ENCODE data around the gene TMEM25.

The TMEM25 gene

GRCh38 chr11:118521892-118522311 is 9.1 kb upstream of the TMEM25 start:
- Histone ChIP-seq H3K9me3 (ENCODE audit: control insufficient read depth, insufficient read depth, low read depth, low read length) (no peaks in the 10 kb centered on the region), H3K4me1 (ENCODE audit: control insufficient read depth, insufficient read depth, low read length) (peaks cover 1% of the 10 kb centered on the region; the same call in 1 of the 2 replicates), H3K36me3 (ENCODE audit: control insufficient read depth, insufficient read depth, low read length) (peaks cover 73% of the 10 kb centered on the region), H3K4me3 (ENCODE audit: low read depth, low read length) (no peak overlapping the region), H3K27me3 (ENCODE audit: control insufficient read depth, insufficient read depth, low read length) (no peaks in the 10 kb centered on the region), H3K27ac (ENCODE audit: low read depth, low read length) (no peak overlapping the region), H3K9ac (ENCODE audit: low read length) (no peak overlapping the region)

GRCh38 chr11:118522571-118523072 is 8.4 kb upstream of the TMEM25 start:
- Histone ChIP-seq H3K27ac (ENCODE audit: low read depth, low read length) (no peak overlapping the region), H3K9ac (ENCODE audit: low read length) (no peak overlapping the region), H3K4me1 (ENCODE audit: control insufficient read depth, insufficient read depth, low read length) (peaks cover 6% of the 10 kb centered on the region; the same call in 1 of the 2 replicates), H3K27me3 (ENCODE audit: control insufficient read depth, insufficient read depth, low read length) (no peaks in the 10 kb centered on the region), H3K36me3 (ENCODE audit: control insufficient read depth, insufficient read depth, low read length) (peaks cover 69% of the 10 kb centered on the region), H3K4me3 (ENCODE audit: low read depth, low read length) (no peak overlapping the region), H3K9me3 (ENCODE audit: control insufficient read depth, insufficient read depth, low read depth, low read length) (no peaks in the 10 kb centered on the region)

- no peaks in the 10 kb centered on the region for H3K9me3 ChIP-seq (ENCODE audit: control insufficient read depth, insufficient read depth, low read depth, low read length)
- H3K36me3 ChIP-seq (ENCODE audit: control insufficient read depth, insufficient read depth, low read length) = peaks cover 57% of the 10 kb centered on the region
- H3K4me1 ChIP-seq (ENCODE audit: control insufficient read depth, insufficient read depth, low read length) = peaks cover 8% of the 10 kb centered on the region; the same call in 1 of the 2 replicates
- H3K4me3 ChIP-seq (ENCODE audit: low read depth, low read length) = no peak overlapping the region
- no peak overlapping the region for H3K27ac ChIP-seq (ENCODE audit: low read depth, low read length)
- H3K27me3 ChIP-seq (ENCODE audit: control insufficient read depth, insufficient read depth, low read length) = no peaks in the 10 kb centered on the region
- H3K9ac ChIP-seq (ENCODE audit: low read length) = no peak overlapping the region
Measured at GRCh38 chr11:118524356-118524755, 6.6 kb upstream of the TMEM25 start.

- H3K27me3 ChIP-seq (ENCODE audit: control insufficient read depth, insufficient read depth, low read length) = no peaks in the 10 kb centered on the region; the same call in 1 of the 2 replicates
- no peak overlapping the region for H3K9ac ChIP-seq (ENCODE audit: low read length)
- H3K36me3 ChIP-seq (ENCODE audit: control insufficient read depth, insufficient read depth, low read length) = peaks cover 52% of the 10 kb centered on the region
- no peak overlapping the region for H3K4me3 ChIP-seq (ENCODE audit: low read depth, low read length)
- H3K27ac ChIP-seq (ENCODE audit: low read depth, low read length) = no peak overlapping the region
- H3K9me3 ChIP-seq (ENCODE audit: control insufficient read depth, insufficient read depth, low read depth, low read length) = no peaks in the 10 kb centered on the region
- H3K4me1 ChIP-seq (ENCODE audit: control insufficient read depth, insufficient read depth, low read length) = peaks cover 14% of the 10 kb centered on the region; the same call in 1 of the 2 replicates
Measured at GRCh38 chr11:118524757-118525470, 6.1 kb upstream of the TMEM25 start.

GRCh38 chr11:118526688-118527087 is 4.3 kb upstream of the TMEM25 start:
- H3K36me3 ChIP-seq (ENCODE audit: control insufficient read depth, insufficient read depth, low read length) = peaks cover 35% of the 10 kb centered on the region
- peaks cover 16% of the 10 kb centered on the region; the same call in 1 of the 2 replicates for H3K4me1 ChIP-seq (ENCODE audit: control insufficient read depth, insufficient read depth, low read length)
- H3K27ac ChIP-seq (ENCODE audit: low read depth, low read length) = no peak overlapping the region

GRCh38 chr11:118527109-118527508 is 3.9 kb upstream of the TMEM25 start, which contains the start of gene TTC36:
Gene TTC36 (plus strand): TSS chr11:118527474. CDS start chr11:118527495, 21 bp downstream.
- Histone ChIP-seq H3K36me3 (ENCODE audit: control insufficient read depth, insufficient read depth, low read length) (peaks cover 31% of the 10 kb centered on the region), H3K27ac (ENCODE audit: low read depth, low read length) (no peak within 1 kb of the TSS), H3K27me3 (ENCODE audit: control insufficient read depth, insufficient read depth, low read length) (no peaks in the 10 kb centered on the region; the same call in 1 of the 2 replicates), H3K4me1 (ENCODE audit: control insufficient read depth, insufficient read depth, low read length) (peaks cover 16% of the 10 kb centered on the region; the same call in 1 of the 2 replicates), H3K9me3 (ENCODE audit: control insufficient read depth, insufficient read depth, low read depth, low read length) (no peaks in the 10 kb centered on the region), H3K9ac (ENCODE audit: low read length) (no peak within 1 kb of the TSS), H3K4me3 (ENCODE audit: low read depth, low read length) (no peak within 1 kb of the TSS)

More at GRCh38 chr11:118526688-118527087, 4.3 kb upstream of the TMEM25 start:
- Histone ChIP-seq H3K9ac (ENCODE audit: low read length) (no peak overlapping the region), H3K9me3 (ENCODE audit: control insufficient read depth, insufficient read depth, low read depth, low read length) (no peaks in the 10 kb centered on the region), H3K27me3 (ENCODE audit: control insufficient read depth, insufficient read depth, low read length) (no peaks in the 10 kb centered on the region; the same call in 1 of the 2 replicates), H3K4me3 (ENCODE audit: low read depth, low read length) (no peak overlapping the region)

GRCh38 chr11:118528511-118528910 is 2.5 kb upstream of the TMEM25 start:
- no peak overlapping the region for H3K27ac ChIP-seq (ENCODE audit: low read depth, low read length)
- no peak overlapping the region for H3K9ac ChIP-seq (ENCODE audit: low read length)
- no peak overlapping the region for H3K4me3 ChIP-seq (ENCODE audit: low read depth, low read length)
- peaks cover 18% of the 10 kb centered on the region for H3K36me3 ChIP-seq (ENCODE audit: control insufficient read depth, insufficient read depth, low read length)
- no peaks in the 10 kb centered on the region for H3K9me3 ChIP-seq (ENCODE audit: control insufficient read depth, insufficient read depth, low read depth, low read length)
- H3K4me1 ChIP-seq (ENCODE audit: control insufficient read depth, insufficient read depth, low read length) = peaks cover 16% of the 10 kb centered on the region; the same call in 1 of the 2 replicates
- no peaks in the 10 kb centered on the region; the same call in 1 of the 2 replicates for H3K27me3 ChIP-seq (ENCODE audit: control insufficient read depth, insufficient read depth, low read length)

- Histone ChIP-seq H3K27ac (ENCODE audit: low read depth, low read length) (no peak overlapping the region), H3K27me3 (ENCODE audit: control insufficient read depth, insufficient read depth, low read length) (no peaks in the 10 kb centered on the region; the same call in 1 of the 2 replicates), H3K36me3 (ENCODE audit: control insufficient read depth, insufficient read depth, low read length) (peaks cover 10% of the 10 kb centered on the region), H3K4me1 (ENCODE audit: control insufficient read depth, insufficient read depth, low read length) (peaks cover 16% of the 10 kb centered on the region; the same call in 1 of the 2 replicates), H3K9ac (ENCODE audit: low read length) (no peak overlapping the region), H3K9me3 (ENCODE audit: control insufficient read depth, insufficient read depth, low read depth, low read length) (no peaks in the 10 kb centered on the region), H3K4me3 (ENCODE audit: low read depth, low read length) (peak overlapping the region; percentile 78)
Measured at GRCh38 chr11:118529584-118530175, 1.3 kb upstream of the TMEM25 start.

- Histone ChIP-seq H3K27ac (ENCODE audit: low read depth, low read length) (no peak overlapping the region), H3K4me3 (ENCODE audit: low read depth, low read length) (peak overlapping the region; percentile 78), H3K27me3 (ENCODE audit: control insufficient read depth, insufficient read depth, low read length) (no peaks in the 10 kb centered on the region; the same call in 1 of the 2 replicates), H3K4me1 (ENCODE audit: control insufficient read depth, insufficient read depth, low read length) (peaks cover 16% of the 10 kb centered on the region; the same call in 1 of the 2 replicates), H3K36me3 (ENCODE audit: control insufficient read depth, insufficient read depth, low read length) (peaks cover 10% of the 10 kb centered on the region), H3K9me3 (ENCODE audit: control insufficient read depth, insufficient read depth, low read depth, low read length) (no peaks in the 10 kb centered on the region), H3K9ac (ENCODE audit: low read length) (peak overlapping the region; percentile 74)
Measured at GRCh38 chr11:118530180-118530682, 761 bp upstream of the TMEM25 start.

GRCh38 chr11:118531597-118532084 is 649 bp downstream of the TMEM25 start:
- peak overlapping the region; percentile 78 for H3K4me3 ChIP-seq (ENCODE audit: low read depth, low read length)
- H3K36me3 ChIP-seq (ENCODE audit: control insufficient read depth, insufficient read depth, low read length) = peaks cover 10% of the 10 kb centered on the region; the same call in 1 of the 2 replicates
- peaks cover 16% of the 10 kb centered on the region; the same call in 1 of the 2 replicates for H3K4me1 ChIP-seq (ENCODE audit: control insufficient read depth, insufficient read depth, low read length)
- peak overlapping the region; percentile 60 for H3K9ac ChIP-seq (ENCODE audit: low read length)
- H3K9me3 ChIP-seq (ENCODE audit: control insufficient read depth, insufficient read depth, low read depth, low read length) = no peaks in the 10 kb centered on the region
- H3K27ac ChIP-seq (ENCODE audit: low read depth, low read length) = no peak overlapping the region
- no peaks in the 10 kb centered on the region; the same call in 1 of the 2 replicates for H3K27me3 ChIP-seq (ENCODE audit: control insufficient read depth, insufficient read depth, low read length)

All from HUES6 (cell line).